Suppressor macrophage (primary cell): ENCODE results near the gene MYL3.
A peak's percentile ranks its signal among the peaks of the same experiment; 100 is the strongest.

Experiments used
- DNase-seq, 4 experiments: peaks; one replicate each; pipeline ENCODE4 v3.0.0-alpha.2; 2020 to 2022

MYL3 gene

GRCh38 chr3:46849686-46850467 lies 13.4 kb downstream of the MYL3 start:
- no peak for DNase-seq

- no peak for DNase-seq
Observed at GRCh38 chr3:46849045-46849631, 14.1 kb downstream of the MYL3 start.

GRCh38 chr3:46848271-46849044 lies 14.8 kb downstream of the MYL3 start:
- DNase-seq = peak; percentile 33 to 49 (median 36)

DNA sequence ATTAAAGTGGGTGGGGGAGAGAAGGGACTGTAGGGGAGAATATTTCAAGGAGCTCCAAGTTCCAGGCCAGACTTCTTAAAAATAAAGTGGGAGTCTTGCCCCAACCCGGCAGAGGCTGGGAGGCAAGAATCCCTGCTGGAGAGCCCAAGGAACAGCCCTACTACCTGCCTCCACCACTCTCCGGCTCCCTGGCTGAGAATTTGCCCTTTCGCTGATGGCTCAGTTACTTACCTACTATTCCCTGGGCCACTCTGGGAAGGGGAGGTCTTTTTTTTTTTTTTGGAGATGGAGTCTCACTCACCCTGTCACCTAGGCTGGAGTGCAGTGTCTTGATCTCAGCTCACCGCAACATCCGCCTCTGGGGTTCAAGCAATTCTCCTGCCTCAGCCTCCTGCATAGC lies 15.5 kb downstream of the MYL3 start:
- no peak for DNase-seq

- no peak for DNase-seq
Observed at GRCh38 chr3:46846624-46847542, 16.4 kb downstream of the MYL3 start.

DNA sequence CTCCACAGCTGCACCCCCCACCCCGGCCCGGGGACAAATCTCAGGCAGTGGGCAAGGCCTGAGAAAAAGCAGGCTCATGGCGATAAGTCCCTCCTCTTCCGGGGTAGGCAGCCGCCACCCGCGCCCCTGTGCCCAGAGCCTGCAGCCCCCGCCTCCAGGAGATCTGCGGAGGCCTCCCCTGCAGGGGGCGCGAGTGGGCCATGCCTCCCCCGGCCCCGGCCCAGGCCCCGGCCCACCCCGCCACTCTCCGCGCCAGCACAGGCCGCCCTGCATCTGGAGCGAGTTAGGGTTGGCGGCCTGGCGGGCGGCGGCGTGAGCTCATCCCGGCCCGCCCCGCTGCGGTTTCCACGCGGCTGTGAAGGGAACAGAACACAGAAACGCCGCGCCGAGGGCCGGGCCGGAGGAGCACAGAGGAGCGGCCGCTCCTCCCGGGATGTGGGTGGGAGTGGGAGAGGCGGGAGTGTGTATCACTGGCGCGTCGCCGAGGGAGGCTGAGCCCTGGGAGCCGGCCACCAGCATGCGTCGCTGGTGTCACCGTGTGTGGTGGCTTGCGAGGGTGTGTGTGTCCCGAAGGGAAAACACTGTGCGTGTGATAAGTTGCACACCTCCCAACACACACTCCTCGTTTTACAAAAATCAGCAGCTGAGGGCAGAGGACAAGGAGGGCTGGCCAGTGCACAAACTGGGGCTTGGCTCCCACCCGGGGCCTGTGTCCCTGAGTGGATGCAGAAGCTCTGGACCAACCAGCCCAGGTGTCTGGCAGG lies 17.2 kb downstream of the MYL3 start:
- peak; percentile 65 to 85 (median 72) for DNase-seq

GRCh38 chr3:46845397-46845859 lies 17.8 kb downstream of the MYL3 start:
- peak; percentile 23 to 56 (median 29) for DNase-seq

- no peak for DNase-seq
Observed at GRCh38 chr3:46844881-46845312, 18.3 kb downstream of the MYL3 start.

DNA sequence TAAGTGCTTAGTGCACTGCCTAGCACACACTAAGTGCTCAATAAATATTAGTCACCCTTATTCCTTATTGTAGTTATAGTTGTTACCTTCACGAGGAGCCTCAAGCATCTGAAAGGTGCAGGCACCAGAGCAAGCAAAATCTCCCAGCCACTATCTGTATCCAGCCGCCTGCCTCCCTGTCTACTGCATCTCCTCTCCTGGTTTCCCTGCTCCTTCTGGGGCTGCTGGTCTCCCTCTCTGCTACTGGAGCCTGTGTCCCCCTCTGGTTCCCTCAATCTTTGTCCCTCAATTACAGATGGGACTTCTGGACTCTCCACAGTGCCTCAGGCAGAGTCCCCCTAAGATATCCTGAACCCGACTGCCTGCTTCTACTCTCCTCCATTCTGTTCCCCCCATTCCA lies 18.8 kb downstream of the MYL3 start:
- DNase-seq = no peak

DNA sequence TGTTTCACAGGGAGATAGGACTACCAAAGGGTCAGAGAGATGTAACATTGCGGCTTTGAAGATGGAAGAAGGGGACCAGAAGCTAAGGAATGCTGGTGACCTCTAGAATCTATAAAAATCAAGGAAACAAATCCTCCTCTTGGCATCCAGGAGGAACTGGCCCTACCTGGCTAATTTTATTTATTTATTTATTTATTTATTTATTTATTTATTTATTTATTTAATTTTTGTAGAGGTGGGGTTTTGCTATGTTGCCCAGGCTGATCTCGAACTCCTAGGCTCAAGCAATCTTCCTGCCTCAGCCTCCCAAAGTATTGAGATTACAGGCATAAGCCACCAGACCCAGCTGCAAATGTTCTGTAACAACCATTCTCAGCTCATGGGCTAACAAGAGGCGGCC lies 19.7 kb downstream of the MYL3 start:
- DNase-seq = no peak

GRCh38 chr3:46840491-46840890 lies 22.8 kb downstream of the MYL3 start:
- DNase-seq = no peak

GRCh38 chr3:46838301-46838700 lies 24.9 kb downstream of the MYL3 start:
- DNase-seq = no peak

- DNase-seq = no peak
Observed at GRCh38 chr3:46835491-46835890, 27.8 kb downstream of the MYL3 start.

DNA sequence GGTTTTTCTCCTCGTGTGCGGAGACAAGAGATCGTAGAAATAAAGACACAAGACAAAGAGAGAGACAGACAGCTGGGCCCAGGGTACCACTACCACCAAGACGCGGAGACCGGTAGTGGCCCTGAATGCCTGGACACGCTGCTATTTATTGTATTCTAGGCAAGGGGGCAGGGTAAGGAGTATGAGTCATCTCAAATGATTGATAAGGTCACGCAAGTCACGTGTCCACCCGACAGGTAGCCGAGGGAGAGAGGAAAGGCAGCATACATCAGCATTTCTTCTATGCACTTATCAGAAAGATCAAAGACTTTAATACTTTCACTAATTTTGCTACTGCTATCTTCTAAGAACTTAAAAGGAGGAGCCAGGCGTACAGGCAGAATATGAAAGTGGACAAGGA lies 28.2 kb downstream of the MYL3 start:
- DNase-seq = no peak

DNA sequence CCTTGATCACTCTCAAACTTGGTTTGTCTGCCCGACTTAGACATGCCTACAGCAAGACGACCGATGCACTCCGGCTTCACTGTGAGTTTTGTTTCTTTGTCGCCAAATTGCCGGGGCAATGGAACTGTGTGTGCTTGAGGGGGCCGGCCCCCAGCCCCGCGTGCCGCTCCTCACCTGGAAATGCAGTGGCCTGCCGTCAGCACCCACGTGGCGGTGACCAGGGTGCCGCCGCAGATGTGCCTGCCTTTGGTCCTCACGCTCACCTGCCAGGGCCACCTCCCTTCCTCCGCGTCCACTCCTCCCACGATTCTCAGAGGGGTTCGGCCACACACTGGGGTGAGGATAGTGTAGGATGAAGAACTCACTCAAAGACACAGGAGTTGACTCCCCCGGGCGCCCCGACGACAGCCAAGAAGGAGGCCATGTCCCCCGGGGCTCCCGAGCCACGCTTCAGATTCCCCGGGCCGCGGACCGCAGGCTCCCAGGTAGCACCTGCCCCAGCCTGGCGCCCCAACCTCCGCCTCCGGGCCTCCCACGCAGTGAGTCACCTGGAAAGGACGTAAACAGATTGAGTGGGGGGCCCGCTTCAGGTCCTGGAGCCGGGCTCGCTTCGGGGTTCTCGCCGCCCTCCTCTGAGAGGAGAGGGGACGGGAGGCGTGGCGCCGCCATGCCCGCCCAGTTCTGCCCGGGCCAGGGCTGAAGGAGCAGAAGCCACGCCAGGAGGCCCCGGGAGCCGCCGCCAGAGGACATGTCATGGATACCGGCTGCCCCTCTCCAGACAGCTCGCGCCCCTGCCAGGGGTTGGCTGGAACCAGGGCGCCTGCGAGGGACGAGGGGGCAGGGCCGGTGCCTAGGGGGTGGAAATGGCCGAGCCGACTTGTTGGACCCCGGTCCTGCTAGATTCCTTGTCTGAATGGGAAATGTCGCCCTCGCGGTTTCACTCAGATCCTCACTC lies 29.6 kb downstream of the MYL3 start:
- DNase-seq = no peak

- DNase-seq = no peak
Observed at GRCh38 chr3:46831841-46832240, 31.4 kb downstream of the MYL3 start.

GRCh38 chr3:46831316-46831715 lies 31.9 kb downstream of the MYL3 start:
- DNase-seq = no peak

- DNase-seq = no peak
Observed at GRCh38 chr3:46830801-46831200, 32.4 kb downstream of the MYL3 start.

DNA sequence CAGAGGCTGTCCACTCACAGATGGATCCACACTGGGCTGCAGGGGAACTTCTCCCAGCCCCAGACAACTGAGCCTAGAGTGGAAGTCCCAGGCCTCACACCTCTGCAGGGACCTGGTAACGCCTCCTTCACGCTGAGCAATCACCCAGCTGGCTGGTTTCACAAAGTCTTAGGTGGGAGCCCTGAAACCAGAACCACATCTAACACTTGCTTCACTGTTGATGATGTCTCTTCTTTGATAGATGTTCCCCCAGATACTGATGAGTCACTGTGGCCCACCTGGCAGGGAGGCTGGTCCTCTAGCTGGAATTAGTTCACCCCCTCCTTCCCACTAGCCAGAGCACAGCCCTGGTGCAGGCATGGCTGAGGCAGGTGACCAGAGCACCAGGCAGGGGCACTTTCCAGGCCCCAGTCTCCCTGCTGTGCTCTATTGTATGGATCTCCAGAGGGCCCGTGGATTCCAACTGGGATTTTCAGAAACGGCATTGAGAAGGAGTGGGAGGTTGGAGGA lies 33.5 kb downstream of the MYL3 start:
- no peak for DNase-seq

- no peak for DNase-seq
Observed at GRCh38 chr3:46825450-46825849, 37.8 kb downstream of the MYL3 start.
